NCI-H2196 treated with DMSO at 0.1 percent for 48 hours (cell line): ENCODE measurements around the gene CHCHD3.
A peak's percentile ranks its signal among the peaks of the same experiment; 100 is the strongest.
"Not testable (repeated sequence)": the region's sequence is repeated elsewhere in the genome, so short reads cannot be mapped to it uniquely, and the experiment has no call there.

Source experiments
- DNase-seq: peaks from one replicate; lab custom pipeline; 2025; ENCODE audit not compliant: unreplicated experiment; lab: John Stamatoyannopoulos, UW

Gene CHCHD3

DNA sequence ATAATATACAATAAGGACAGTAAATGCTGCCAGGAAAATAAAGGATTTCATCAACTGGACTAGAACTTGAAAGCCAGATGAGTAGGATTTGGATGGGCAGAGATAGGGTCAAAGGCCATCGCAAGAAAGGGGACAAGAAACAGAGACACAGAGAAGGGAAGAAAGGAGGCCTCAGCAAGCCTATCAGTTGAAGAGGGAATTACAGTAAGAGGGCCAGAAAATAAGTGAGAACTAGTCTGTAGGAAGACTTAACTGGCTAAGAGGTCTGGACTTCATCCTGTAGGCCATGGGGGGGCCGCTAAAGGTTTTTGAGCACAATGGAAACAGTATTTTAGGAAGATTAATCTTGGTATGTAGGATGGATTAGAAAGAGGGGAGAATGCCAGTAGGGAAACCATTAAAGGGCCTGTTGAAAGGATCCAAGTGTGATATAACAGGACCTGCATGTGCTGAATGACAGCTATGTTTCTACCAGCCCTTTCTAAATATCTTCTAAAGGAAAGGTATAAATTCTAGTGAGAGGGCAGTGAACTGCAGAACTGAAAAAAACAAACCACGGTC, 174.4 kb downstream of the CHCHD3 start:
- no peak for DNase-seq

DNA sequence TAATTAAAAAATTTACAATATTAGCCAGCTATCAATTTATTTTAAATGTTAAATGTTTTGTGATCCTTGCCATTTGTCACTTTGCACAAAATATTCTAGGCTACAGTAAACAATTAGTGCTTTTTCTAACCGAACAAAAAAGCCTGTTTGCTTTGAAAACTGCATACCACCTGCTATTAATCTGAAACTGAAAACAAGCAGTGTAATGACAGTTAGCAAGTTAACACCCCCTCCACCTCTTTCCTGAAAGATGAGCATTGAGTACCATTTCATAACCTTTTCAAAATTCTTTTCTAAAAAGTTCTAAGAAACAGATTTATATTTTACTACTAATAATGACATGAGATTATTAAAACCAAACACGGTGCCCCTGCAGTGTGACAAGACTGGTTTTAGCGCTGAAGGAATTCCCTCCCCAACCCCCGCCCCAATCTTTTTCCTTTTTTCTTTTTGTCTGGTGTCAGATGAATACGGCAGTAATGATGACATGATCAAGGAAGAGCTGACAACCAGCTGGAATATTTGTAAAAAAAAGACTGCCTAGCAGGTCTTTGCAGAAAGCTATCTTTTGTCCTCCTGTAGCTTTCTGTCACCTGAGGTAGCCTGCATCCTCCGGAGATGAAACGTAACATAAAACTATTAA, 175.6 kb downstream of the CHCHD3 start:
- DNase-seq = no peak

DNA sequence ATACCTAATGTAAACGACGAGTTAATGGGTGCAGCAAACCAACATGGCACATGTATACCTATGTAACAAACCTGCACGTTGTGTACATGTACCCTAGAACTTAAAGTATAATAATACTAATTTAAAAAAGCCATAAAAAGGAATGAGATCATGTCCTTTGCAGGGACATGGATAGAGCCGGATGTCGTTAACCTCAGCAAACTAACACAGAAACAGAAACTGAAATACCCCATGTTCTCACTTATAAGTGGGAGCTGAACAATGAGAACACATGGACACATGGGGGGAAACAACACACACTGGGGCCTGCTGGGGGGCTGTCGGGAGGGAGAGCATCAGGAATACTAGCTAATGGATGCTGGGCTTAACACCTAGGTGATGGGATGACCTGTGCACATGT, 176.8 kb downstream of the CHCHD3 start:
- DNase-seq = not testable (repeated sequence)

DNA sequence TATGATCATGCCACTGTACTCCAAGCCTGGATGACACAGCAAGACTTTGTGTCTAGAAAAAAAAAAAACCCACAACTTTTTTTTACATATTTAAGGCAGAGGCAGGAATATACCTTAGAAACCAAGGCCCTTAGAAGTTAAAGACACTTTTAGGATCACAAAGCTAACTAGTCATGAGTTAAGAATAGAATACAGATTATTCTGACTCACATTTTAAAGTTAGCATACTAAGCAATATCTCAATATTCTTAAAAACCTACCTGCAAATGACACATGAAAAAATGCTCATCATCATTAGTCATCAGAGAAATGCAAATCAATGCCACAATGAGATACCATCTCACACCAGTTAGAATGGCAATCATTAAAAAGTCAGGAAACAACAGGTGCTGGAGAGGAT, 177.7 kb downstream of the CHCHD3 start:
- DNase-seq = no peak

DNA sequence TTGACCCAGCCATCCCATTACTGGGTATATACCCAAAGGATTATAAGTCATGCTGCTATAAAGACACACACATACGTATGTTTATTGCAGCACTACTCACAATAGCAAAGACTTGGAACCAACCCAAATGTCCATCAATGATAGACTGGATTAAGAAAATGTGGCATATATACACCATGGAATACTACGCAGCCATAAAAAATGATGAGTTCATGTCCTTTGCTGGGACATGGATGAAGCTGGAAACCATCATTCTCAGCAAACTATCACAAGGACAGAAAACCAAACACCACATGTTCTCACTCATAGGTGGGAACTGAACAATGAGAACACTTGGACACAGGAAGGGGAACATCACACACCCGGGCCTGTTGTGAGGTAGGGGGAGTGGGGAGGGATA, 179.6 kb downstream of the CHCHD3 start:
- not testable (repeated sequence) for DNase-seq

DNA sequence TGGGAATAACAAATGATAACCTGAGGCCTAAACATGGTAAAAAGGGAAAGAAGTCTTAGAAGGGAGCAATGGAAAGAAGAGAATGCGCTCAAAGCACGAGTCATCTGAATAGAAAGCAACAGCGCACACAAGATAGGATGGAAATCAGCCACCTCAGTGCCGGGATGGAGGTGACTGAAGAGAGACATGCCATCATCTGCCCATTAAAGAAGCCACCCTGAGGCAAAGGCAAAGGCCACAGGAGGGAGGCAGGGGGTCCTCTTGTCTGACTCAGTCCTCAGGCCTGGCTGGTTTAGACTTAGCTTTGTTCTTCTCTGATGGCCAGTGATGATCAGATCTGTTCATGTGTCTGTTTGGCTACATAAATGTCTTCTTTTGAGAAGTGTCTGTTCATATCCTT, 180.6 kb downstream of the CHCHD3 start:
- no peak for DNase-seq

DNA sequence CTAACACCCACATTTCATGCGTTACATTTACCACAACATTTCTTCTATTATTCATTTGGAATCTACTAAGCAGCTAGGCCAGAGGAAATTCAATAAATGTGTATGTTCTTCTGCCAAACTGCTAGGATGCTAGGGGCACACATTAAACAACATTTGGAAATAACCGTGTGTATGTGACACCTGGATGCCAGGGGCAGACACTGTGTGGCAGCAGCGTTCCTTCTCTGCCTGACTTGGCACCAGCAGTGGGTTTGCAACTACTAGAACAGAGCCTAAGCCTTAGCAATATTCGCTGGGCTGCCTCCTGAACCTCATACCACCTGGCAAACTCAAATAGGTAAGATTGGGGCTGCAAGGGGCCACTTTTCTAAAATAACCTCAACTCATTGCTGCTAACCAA, 182.1 kb downstream of the CHCHD3 start:
- DNase-seq = no peak

DNA sequence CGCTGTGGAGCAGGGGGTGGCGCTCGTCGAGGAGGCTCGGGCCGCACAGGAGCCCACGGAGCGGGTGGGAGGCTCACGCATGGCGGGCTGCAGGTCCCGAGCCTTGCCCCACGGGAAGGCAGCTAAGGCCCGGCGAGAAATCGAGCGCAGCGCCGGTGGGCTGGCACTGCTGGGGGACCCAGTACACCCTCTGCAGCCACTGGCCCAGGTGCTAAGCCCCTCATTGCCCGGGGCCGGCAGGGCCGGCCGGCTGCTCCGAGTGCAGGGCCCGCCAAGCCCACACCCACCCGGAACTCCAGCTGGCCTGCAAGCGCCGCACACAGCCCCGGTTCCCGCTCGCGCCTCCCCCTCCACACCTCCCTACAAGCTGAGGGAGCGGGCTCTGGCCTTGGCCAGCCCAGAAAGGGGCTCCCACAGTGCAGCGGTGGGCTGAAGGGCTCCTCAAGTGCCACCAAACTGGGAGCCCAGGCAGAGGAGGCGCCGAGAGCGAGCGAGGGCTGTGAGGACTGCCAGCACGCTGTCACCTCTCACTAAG, 183.2 kb downstream of the CHCHD3 start:
- not testable (repeated sequence) for DNase-seq

DNA sequence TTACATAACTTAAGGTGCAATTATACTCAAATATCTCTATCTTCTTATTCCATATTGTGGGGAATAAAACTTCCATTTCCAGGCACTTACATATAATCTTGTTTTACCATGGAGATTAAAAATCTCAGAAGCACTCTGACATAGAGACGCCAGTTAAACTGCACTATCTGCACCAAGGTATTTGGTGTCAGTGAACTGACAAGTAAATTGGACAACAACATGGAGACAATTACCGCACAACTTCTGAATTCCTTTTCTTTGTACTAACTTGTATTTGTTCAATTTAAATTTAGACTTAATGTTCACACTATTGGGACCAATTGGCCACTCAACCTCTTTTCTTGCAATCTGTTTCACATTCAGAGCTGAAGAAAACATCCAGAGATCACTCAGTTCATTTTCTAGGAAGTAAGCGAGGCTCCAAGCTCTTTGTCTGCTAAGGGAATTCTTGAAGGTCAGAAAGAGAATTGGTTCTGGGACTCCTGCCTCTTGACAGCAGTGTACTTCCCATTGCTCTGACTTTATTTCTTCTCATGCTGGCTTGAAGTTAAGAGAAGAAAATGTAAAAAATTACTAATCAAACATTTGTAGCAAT, 184.7 kb downstream of the CHCHD3 start:
- DNase-seq = no peak

DNA sequence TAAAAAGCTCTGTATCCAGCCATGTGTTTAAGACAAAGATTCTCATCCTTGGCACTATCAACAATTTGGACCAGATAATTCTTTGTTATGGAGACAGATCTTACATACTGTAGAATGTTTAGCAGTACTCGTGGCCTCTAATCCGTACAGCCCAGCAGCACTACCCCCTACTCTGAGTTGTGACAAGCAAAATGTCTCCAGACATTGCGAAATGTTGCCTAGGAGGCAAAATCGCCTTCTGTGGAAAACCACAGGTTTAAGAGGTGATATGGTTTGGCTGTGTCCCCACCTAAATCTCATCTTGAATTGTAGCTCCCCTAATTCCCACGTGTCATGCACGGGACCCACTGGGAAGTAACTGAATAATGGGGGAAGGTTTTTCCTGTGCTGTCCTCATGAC, 186.7 kb downstream of the CHCHD3 start:
- no peak for DNase-seq

DNA sequence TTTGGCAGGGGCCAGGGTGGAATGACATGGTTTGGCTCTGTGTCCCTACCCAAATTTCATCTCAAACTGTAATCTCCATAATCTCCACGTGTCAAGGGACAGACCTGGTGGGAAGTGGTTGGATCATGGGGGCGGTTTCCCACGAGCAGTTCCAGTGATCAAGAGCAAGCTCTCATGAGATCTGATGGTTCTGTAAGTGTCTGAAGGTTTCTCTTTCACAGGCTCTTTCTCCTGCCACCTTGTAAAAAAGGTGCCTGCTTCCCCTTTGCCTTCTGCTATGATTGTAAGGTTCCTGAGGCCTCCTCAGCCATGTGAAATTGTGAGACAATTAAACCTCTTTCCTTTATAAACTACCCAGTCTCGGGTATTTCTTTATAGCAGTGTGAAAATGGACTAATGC, 188.3 kb downstream of the CHCHD3 start:
- no peak for DNase-seq

DNA sequence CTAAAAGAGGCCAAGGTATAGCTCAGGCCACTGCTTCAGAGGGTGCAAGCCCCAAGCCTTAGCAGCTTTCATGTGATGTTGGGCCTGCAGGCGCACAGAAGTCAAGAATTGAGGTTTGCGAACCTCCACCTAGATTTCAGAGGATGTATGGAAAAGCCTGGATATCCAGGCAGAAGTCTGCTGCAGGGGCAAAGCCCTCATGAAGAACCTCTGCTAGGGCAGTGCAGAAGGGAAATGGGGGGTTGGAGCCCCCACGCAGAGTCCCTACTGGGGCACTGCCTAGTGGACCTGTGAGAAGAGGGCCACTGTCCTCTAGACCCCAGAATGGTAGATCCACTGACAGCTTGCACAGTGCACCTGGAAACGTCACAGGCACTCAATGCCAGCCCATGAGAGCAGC, 189.1 kb downstream of the CHCHD3 start:
- not testable (repeated sequence) for DNase-seq

DNA sequence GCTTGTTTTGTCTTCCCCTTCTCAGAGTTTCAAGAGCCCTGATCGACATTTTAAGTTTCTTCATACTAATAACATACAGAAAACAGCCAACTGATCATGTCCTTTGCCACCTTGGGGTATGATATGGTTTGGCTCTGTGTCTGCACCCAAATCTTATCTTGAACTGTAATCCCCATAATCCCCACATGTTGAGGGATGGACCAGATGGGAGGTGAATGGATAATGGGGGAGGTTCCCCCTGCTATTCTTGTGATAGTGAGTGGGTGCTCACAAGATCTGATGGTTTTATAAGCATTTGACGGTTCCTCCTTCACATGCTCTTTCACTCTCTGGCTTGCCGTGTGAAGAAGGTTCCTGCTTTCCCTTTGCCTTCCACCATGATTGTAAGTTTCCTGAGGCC, 190.3 kb downstream of the CHCHD3 start:
- no peak for DNase-seq

DNA sequence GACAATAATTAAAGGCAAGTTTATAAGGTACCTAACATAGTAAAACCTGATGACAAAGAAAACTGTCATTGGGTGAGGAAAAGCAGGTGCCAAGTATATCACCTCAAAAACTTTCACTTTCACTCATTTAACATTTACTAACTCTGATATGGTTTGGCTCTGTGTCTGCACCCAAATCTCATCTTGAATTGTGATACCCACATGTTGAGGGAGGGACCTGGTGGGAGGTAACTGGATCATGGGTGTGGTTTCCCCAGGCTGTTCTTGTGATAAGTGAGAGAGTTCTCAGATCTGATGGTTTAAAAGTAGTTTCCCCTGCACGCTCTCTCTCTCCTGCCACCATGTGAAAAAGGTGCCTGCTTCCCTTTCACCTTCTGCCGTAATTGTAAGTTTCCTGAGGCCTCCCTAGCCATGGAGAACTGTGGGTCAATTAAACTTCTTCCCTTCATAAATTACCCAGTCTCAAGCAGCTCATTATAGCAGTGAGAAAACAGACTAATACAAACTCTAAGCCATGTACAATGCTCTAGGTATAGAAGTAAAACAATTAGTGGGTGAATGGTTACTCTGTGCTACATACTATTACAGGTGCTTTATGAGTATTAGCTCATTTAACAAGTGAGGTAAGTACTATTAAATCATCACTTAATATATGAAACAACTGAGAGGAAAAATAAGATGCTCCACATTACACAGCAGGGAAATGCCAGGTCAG, 199.0 kb downstream of the CHCHD3 start:
- no peak for DNase-seq

DNA sequence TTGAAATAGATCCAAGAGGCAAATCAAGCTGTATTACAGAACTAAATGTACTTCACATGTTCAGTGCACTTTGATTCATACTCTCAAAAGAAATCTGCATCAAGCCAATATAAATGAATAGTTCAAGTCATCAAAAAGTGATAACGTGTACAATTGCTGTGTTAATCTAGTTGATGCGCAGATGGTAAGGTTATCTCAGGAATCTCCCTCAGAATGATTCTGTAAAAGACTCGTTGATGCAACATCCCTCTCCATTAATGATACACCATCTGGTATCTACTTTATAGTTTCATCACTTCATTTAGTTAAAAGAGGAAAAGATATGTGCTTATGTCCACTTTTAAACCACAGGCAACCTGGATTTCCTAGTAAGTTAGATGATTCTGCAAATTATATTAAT, 200.6 kb downstream of the CHCHD3 start:
- no peak for DNase-seq

DNA sequence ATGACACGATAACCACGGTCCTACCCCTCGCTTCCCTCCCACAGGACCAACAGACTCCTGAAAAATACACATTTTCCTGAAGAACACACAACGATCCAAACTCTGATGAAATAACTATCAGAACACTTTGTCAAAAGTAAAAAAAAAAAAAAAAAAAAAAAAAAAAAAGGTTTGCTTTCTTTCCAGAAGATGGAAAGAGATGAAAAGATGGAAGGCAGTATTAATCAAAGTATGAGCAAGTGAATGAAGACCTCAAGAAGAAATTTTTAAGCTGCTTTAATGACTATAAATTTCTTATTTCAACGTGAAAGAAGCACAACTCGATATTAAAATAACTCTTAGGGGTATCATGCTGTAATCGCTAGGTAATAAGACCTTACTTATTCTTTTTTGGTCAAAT, 202.3 kb downstream of the CHCHD3 start:
- DNase-seq = no peak

DNA sequence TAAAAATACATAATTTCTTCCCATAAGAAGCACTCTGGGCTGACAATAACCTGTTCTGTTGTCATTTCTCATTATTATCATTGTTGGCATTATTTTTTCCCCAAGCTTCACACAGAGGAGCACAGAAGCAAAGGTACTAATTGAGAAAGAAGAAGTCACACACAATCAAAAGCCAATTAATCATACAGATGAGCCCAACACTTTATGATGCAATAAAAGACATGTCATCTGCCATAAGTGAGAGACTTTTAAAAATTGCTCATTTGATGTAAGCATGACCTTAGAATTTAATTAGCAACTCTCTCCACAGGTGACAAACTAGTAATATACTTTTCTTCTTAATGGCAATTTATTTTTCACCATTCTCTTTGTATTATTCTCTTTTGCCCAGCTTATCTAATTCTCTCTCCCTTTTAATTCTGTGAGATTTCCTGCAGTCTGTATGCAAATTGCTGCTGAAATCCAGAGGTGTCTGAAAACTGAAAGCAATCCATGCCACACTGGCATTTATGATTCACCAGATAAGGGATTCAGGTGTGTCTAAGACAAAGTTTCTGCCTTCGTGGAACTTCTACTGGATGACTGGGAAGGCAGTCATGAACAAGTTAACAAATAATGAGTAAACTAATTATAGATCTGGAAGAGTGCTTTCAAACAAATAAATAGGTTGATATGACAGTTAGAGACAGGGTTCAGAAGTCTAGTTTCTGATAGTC, 203.5 kb downstream of the CHCHD3 start:
- no peak for DNase-seq

DNA sequence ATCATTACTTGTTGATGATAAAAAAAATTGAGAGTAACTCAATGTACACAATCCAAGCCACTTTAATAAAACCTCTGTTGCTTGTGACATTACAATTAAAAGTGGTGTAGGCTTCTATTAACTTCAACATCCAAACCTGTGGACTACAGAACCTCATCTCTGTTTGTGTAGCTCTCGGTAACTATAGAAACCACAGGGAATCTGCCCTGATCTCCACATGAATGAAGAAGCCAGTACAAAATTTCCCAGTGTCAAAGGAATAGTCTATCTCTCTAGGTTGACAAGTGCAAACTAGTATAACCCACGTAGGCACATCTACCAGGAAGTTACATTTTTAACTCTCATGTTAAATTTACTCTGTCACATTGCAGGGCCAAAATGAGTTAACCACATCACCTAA, 204.3 kb downstream of the CHCHD3 start:
- DNase-seq = peak; percentile 9

DNA sequence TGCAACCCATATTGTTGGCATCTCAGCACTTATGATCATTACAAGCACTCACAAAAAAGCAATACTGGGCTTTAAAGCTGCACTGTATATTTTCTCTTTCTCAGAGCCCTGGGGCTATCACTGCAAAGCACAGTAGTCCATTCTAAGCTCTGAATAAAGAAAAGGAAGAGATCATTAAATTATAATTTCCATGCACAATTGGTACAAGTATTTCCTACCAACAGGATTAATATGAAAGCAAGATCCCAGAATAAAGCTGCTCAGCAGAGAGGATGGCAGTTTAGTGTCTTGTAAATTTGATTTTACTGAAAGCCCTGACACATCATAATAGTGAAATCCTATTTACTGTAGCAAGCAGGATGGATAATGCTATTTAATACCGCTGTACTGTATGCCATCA, 205.3 kb downstream of the CHCHD3 start:
- DNase-seq = no peak

DNA sequence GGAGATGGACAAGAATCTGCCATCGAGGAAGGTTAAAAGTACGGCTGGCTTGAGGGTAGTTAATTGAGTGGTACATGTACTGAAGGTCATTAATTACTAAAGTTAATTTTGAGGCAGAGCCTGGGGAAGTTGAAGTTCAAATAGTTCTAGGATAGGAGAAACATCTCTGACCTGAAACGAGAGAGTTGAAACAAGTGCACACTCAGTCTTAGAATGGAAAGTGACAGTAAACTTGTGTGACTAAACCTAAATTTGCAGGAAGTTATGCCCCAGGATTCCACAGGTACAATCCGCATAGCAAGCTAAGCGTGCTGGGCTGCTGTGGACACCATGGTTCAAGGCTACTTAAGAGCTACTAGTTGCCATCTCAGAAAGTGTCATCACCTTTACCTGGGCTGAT, 209.9 kb downstream of the CHCHD3 start:
- DNase-seq = no peak

DNA sequence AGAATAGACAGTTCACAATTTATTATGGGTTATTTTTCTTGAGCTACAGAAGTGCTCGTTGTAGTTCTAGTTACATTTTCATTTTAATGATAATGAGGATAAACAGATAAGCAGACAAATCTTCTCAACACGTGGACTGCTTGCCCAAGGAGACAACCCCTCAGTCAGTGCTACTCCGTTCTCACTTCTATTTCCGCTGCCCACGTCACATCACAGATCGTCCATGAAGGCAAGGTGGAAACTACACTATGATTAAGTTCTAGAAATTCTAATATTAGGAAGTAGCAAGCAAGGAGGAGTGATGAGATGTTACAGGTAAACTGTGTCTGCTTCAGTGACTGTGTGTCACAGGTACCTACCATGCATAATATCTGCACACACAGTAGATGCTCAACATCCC, 210.5 kb downstream of the CHCHD3 start:
- no peak for DNase-seq
